ENCODE results near the gene LRRC4B. TPM values are rescaled to one million over a fixed set of nuclear protein-coding genes. Genes with fewer than 3 reads are reported as not detected.
"Not testable (repeated sequence)": the region's sequence is repeated elsewhere in the genome, so short reads cannot be mapped to it uniquely, and the experiment has no call there.

LRRC4B gene
- total and polyA plus RNA-seq, 2 of the 8 experiments (the other 6 are each of a cell fraction or from before 2014, with no cell fraction given), result 13.4 to 21.2 TPM

GRCh38 chr19:50581795-50582660 is 13.8 kb upstream of the LRRC4B start:
- not testable (repeated sequence) for H3K4me3 ChIP-seq (ENCODE audit: extremely low read depth in 1 of 4, insufficient read depth in 2 of 4, low read depth in 3 of 4, low read length in 4 of 4); H2BK12ac ChIP-seq (ENCODE audit: low read depth, low read length); H3K23me2 ChIP-seq (ENCODE audit: low read depth, low read length); H3K9ac ChIP-seq (replicated peaks in 1 of 4; ENCODE audit: extremely low read depth in 1 of 4, low read depth in 3 of 4, low read length in 3 of 4); H3K79me2 ChIP-seq (ENCODE audit: control insufficient read depth in 1 of 2, insufficient read depth in 2 of 2, low read length in 2 of 2); H3K27ac ChIP-seq (ENCODE audit: low read depth, low read length); H3K18ac ChIP-seq (ENCODE audit: extremely low read depth, low read length); H4K5ac ChIP-seq (ENCODE audit: insufficient read length, low read depth, low read length); H3K23ac ChIP-seq (ENCODE audit: insufficient read length); H4K20me1 ChIP-seq (replicated peaks in 1 of 2; ENCODE audit: control insufficient read depth in 1 of 2, insufficient read depth in 2 of 2, low read length in 2 of 2); H3K4me2 ChIP-seq (ENCODE audit: insufficient read depth in 1 of 2, low read depth in 2 of 2, low read length in 2 of 2); H2BK5ac ChIP-seq (ENCODE audit: low read depth, low read length); DNase-seq (ENCODE audit: low read depth in 1 of 2, low spot score in 2 of 2); H3K79me1 ChIP-seq (ENCODE audit: low read depth, low read length); H3K36me3 ChIP-seq (ENCODE audit: control insufficient read depth in 2 of 4, insufficient read depth in 4 of 4, low read length in 3 of 4); H2BK120ac ChIP-seq (replicated peaks; ENCODE audit: low read depth, low read length); H4K91ac ChIP-seq (replicated peaks; ENCODE audit: insufficient read length, low read length); H3K4ac ChIP-seq (replicated peaks; ENCODE audit: insufficient read length, low read depth, low read length); H2BK15ac ChIP-seq (ENCODE audit: low read length); H3K56ac ChIP-seq (replicated peaks; ENCODE audit: insufficient read length, low read depth, low read length); H3K4me1 ChIP-seq (replicated peaks in 1 of 4; ENCODE audit: control insufficient read depth in 3 of 4, insufficient read depth in 4 of 4, low read length in 3 of 4); FAIRE-seq; H3K27me3 ChIP-seq (replicated peaks in 1 of 4; ENCODE audit: control insufficient read depth in 3 of 4, extremely low read depth in 1 of 4, insufficient read depth in 3 of 4, low read length in 3 of 4); H4K8ac ChIP-seq (ENCODE audit: extremely low read depth, insufficient read depth, low read length); H2AK5ac ChIP-seq (ENCODE audit: low read depth, low read length); H3K14ac ChIP-seq (ENCODE audit: insufficient read length); H2AFZ ChIP-seq (ENCODE audit: low read length); H2BK20ac ChIP-seq (ENCODE audit: low read length); H3K9me3 ChIP-seq (ENCODE audit: insufficient read depth in 2 of 2, low read depth in 1 of 2, low read length in 1 of 2)
- 83% methylated on average over 20 of the region's 24 CpGs; no CpG with 5 or more reads in 1 of the 2 experiments for WGBS, 2 experiments (ENCODE audit: extremely low coverage in 1 of 2, insufficient coverage in 1 of 2, insufficient read length in 1 of 2, insufficient replicate concordance in 2 of 2, low coverage in 1 of 2, low lambda C conversion rate in 2 of 2, missing lambda C conversion rate in 1 of 2)
- POLR2A ChIA-PET (ENCODE audit: partially characterized antibody), result interaction anchor here (1.0 kb wide), 1 partner anchor 9 kb away, joined by 3 read pairs; no protein-coding TSS in a partner anchor
- CTCF ChIA-PET (ENCODE audit: partially characterized antibody), result interaction anchor here (4.9 kb wide), 1 partner anchor 25 kb away, joined by 26 read pairs; no protein-coding TSS in a partner anchor
